Adipocyte (in vitro differentiated cells): ENCODE data around the gene CHRNA4.

ENCODE experiments used
- DNase-seq: peaks from one replicate; pipeline ENCODE4 v3.0.0-alpha.2; 2015; ENCODE audit warnings: low read depth
- H3K27me3 ChIP-seq: replicated peaks from 2 replicates; pipeline ENCODE4 v1.7.0; 2013; ENCODE audit warnings: mild to moderate bottlenecking, low read length, moderate library complexity; ENCODE audit not compliant: control insufficient read depth, insufficient read depth
- H3K36me3 ChIP-seq: 2 replicates; pipeline ENCODE4 v1.7.0; 2013; ENCODE audit warnings: low read length, mild to moderate bottlenecking, moderate library complexity; ENCODE audit not compliant: control insufficient read depth, insufficient read depth, severe bottlenecking
- H3K4me1 ChIP-seq: 2 replicates; pipeline ENCODE4 v1.7.0; 2013; ENCODE audit warnings: mild to moderate bottlenecking, low read length, moderate library complexity; ENCODE audit not compliant: control insufficient read depth, insufficient read depth
- H3K4me3 ChIP-seq: 2 replicates; pipeline ENCODE4 v1.7.0; 2013; ENCODE audit warnings: mild to moderate bottlenecking, low read length, moderate library complexity
- H3K9ac ChIP-seq: 2 replicates; pipeline ENCODE4 v1.7.0; 2013; ENCODE audit warnings: mild to moderate bottlenecking, low read length, moderate library complexity
- H3K9me3 ChIP-seq: 2 replicates; pipeline ENCODE4 v1.7.0; 2013; ENCODE audit warnings: mild to moderate bottlenecking, low read length, moderate library complexity; ENCODE audit not compliant: control insufficient read depth

The CHRNA4 gene

GRCh38 chr20:63357921-63358905 is 2.9 kb downstream of the CHRNA4 start:
- Histone ChIP-seq H3K4me3 (no peak overlapping the region), H3K4me1 (no peaks in the 10 kb centered on the region), H3K27me3 (peaks cover 26% of the 10 kb centered on the region), H3K9ac (no peak overlapping the region), H3K9me3 (no peaks in the 10 kb centered on the region), H3K36me3 (no peaks in the 10 kb centered on the region)
- DNase-seq = no peak

GRCh38 chr20:63356931-63357879 is 3.9 kb downstream of the CHRNA4 start:
- Histone ChIP-seq H3K27me3 (peaks cover 19% of the 10 kb centered on the region), H3K9ac (no peak overlapping the region), H3K9me3 (no peaks in the 10 kb centered on the region), H3K36me3 (no peaks in the 10 kb centered on the region), H3K4me1 (no peaks in the 10 kb centered on the region), H3K4me3 (no peak overlapping the region)
- no peak for DNase-seq

GRCh38 chr20:63356511-63356910 is 4.6 kb downstream of the CHRNA4 start:
- Histone ChIP-seq H3K4me1 (no peaks in the 10 kb centered on the region), H3K9ac (no peak overlapping the region), H3K9me3 (no peaks in the 10 kb centered on the region), H3K27me3 (peaks cover 15% of the 10 kb centered on the region), H3K36me3 (no peaks in the 10 kb centered on the region), H3K4me3 (no peak overlapping the region)
- no peak for DNase-seq

GRCh38 chr20:63355781-63356295 is 5.3 kb downstream of the CHRNA4 start:
- H3K4me1 ChIP-seq = no peaks in the 10 kb centered on the region
- no peak for DNase-seq
- no peaks in the 10 kb centered on the region for H3K36me3 ChIP-seq
- no peaks in the 10 kb centered on the region for H3K9me3 ChIP-seq
- H3K9ac ChIP-seq = no peak overlapping the region
- peaks cover 15% of the 10 kb centered on the region for H3K27me3 ChIP-seq
- no peak overlapping the region for H3K4me3 ChIP-seq

GRCh38 chr20:63354636-63355350 is 6.4 kb downstream of the CHRNA4 start:
- Histone ChIP-seq H3K36me3 (no peaks in the 10 kb centered on the region), H3K27me3 (peaks cover 17% of the 10 kb centered on the region), H3K9me3 (no peaks in the 10 kb centered on the region), H3K4me3 (no peak overlapping the region), H3K4me1 (no peaks in the 10 kb centered on the region), H3K9ac (no peak overlapping the region)
- DNase-seq = no peak

- no peaks in the 10 kb centered on the region for H3K36me3 ChIP-seq
- DNase-seq = no peak
Observed at GRCh38 chr20:63352811-63353221, 8.3 kb downstream of the CHRNA4 start.

GRCh38 chr20:63351811-63352591 is 9.1 kb downstream of the CHRNA4 start:
- H3K36me3 ChIP-seq = no peaks in the 10 kb centered on the region
- peaks cover 6% of the 10 kb centered on the region for H3K27me3 ChIP-seq
- no peak overlapping the region for H3K4me3 ChIP-seq
- H3K9me3 ChIP-seq = no peaks in the 10 kb centered on the region
- no peaks in the 10 kb centered on the region for H3K4me1 ChIP-seq
- H3K9ac ChIP-seq = no peak overlapping the region
- DNase-seq = no peak

More at GRCh38 chr20:63352811-63353221, 8.3 kb downstream of the CHRNA4 start:
- peaks cover 11% of the 10 kb centered on the region for H3K27me3 ChIP-seq
- H3K9ac ChIP-seq = no peak overlapping the region
- H3K4me1 ChIP-seq = no peaks in the 10 kb centered on the region
- no peak overlapping the region for H3K4me3 ChIP-seq
- H3K9me3 ChIP-seq = no peaks in the 10 kb centered on the region

- H3K9ac ChIP-seq = no peak overlapping the region
- no peaks in the 10 kb centered on the region for H3K9me3 ChIP-seq
- peaks cover 6% of the 10 kb centered on the region for H3K27me3 ChIP-seq
- no peak overlapping the region for H3K4me3 ChIP-seq
- H3K4me1 ChIP-seq = no peaks in the 10 kb centered on the region
- DNase-seq = no peak
- no peaks in the 10 kb centered on the region for H3K36me3 ChIP-seq
Observed at GRCh38 chr20:63351326-63351700, 9.8 kb downstream of the CHRNA4 start.

- H3K9me3 ChIP-seq = no peaks in the 10 kb centered on the region
- no peak overlapping the region for H3K9ac ChIP-seq
- no peaks in the 10 kb centered on the region for H3K36me3 ChIP-seq
- peaks cover 5% of the 10 kb centered on the region for H3K4me1 ChIP-seq
- no peak overlapping the region for H3K4me3 ChIP-seq
- H3K27me3 ChIP-seq = peaks cover 10% of the 10 kb centered on the region
- no peak for DNase-seq
Observed at GRCh38 chr20:63350597-63351325, 10.4 kb downstream of the CHRNA4 start.

GRCh38 chr20:63350196-63350595 is 11.0 kb downstream of the CHRNA4 start:
- H3K9me3 ChIP-seq = no peaks in the 10 kb centered on the region
- no peak for DNase-seq
- H3K4me1 ChIP-seq = peaks cover 11% of the 10 kb centered on the region
- H3K27me3 ChIP-seq = peaks cover 15% of the 10 kb centered on the region
- no peak overlapping the region for H3K4me3 ChIP-seq
- no peak overlapping the region for H3K9ac ChIP-seq
- no peaks in the 10 kb centered on the region for H3K36me3 ChIP-seq
